HepG2 (cell line): ENCODE results near the gene TPCN2. TPM values are rescaled to one million over a fixed set of nuclear protein-coding genes. Genes with fewer than 3 reads are reported as not detected.
A peak's percentile ranks its signal among the peaks of the same experiment; 100 is the strongest.

Source experiments
- ATAC-seq: fragments of 200-7000 bp; cut with Tn5 transposase; 3 replicates; pipeline ENCODE4 v1.9.1; 2020; ENCODE audit warnings: mild to moderate bottlenecking, moderate library complexity
- BruUV-seq: library from RNA; stranded (reverse); fragments of 400-500 nt; replicated peaks from 2 replicates; lab custom pipeline; 2021; lab: Mats Ljungman, UMichigan
- CTCF ChIA-PET: fragments of 300-600 bp; formaldehyde crosslinking; extraction: SDS; loops from one replicate; lab custom pipeline; 2021; ENCODE audit warnings: low total read pairs, inconsistent platforms, low intra/inter-chr PET ratio; lab: Yijun Ruan, JAX
- POLR2A ChIA-PET: fragments of 350-600 bp; sonication (Branson Sonifier 250); formaldehyde crosslinking; loops from one replicate; lab custom pipeline; 2020; ENCODE audit warnings: antibody characterized with exemption, inconsistent platforms; lab: Yijun Ruan, JAX
- DNase-seq: peaks from one replicate; pipeline ENCODE4 v3.0.0-alpha.2; 2015; ENCODE audit warnings: low spot score
- FAIRE-seq: peaks from 3 replicates; lab custom pipeline; 2011; peaks lifted over from hg19 to GRCh38; lab: Jason Lieb, UNC
- H2AFZ ChIP-seq: one replicate; pipeline ENCODE4 v1.6.1; 2011; ENCODE audit warnings: low read length, inconsistent platforms
- H3K27ac ChIP-seq: fragments of 300-600 bp; 3 replicates; pipeline ENCODE4 v1.8.0; 2011; ENCODE audit warnings: mixed run types, mild to moderate bottlenecking, mixed read lengths, low read length, inconsistent platforms; ENCODE audit not compliant: insufficient read depth; ENCODE audit errors: extremely low read length
- H3K27me3 ChIP-seq, 2 experiments: fragments of 200-600 bp in 1 of 2; 2 replicates in 1 of 2; 3 replicates in 1 of 2; pipeline versions ENCODE4 v1.6.0 to v1.8.0; 2011; ENCODE audit warnings: low read length in 2 of 2, mild to moderate bottlenecking in 2 of 2, moderate library complexity in 2 of 2, inconsistent platforms in 1 of 2; ENCODE audit not compliant: insufficient read depth in 2 of 2, control insufficient read depth in 1 of 2
- H3K36me3 ChIP-seq, 2 experiments: fragments of 200-600 bp in 1 of 2; replicated peaks in 1 of 2; 2 replicates in 1 of 2; 3 replicates in 1 of 2; pipeline versions ENCODE4 v1.5.1 to v1.8.0; 2011; ENCODE audit warnings: low read length in 2 of 2, inconsistent platforms in 1 of 2; ENCODE audit not compliant: insufficient read depth in 2 of 2, control insufficient read depth in 1 of 2
- H3K4me1 ChIP-seq: 2 replicates; pipeline ENCODE4 v1.5.1; 2012; ENCODE audit warnings: low read length, inconsistent platforms; ENCODE audit not compliant: insufficient read depth
- H3K4me2 ChIP-seq: 2 replicates; pipeline ENCODE4 v1.6.0; 2011; ENCODE audit warnings: low read depth, low read length, inconsistent platforms
- H3K4me3 ChIP-seq, 3 experiments: fragments of 200-600 bp in 1 of 3; sonication (generic), shearing (Covaris generic) in 1 of 3; replicated peaks in 1 of 3; 2 replicates each; pipeline ENCODE4 v1.5.1; 2011 to 2016; ENCODE audit warnings: low read length in 3 of 3, inconsistent platforms in 2 of 3, low read depth in 2 of 3, mild to moderate bottlenecking in 2 of 3, control low read depth in 1 of 3, mixed read lengths in 1 of 3; ENCODE audit not compliant: insufficient read depth in 1 of 3
- H3K79me2 ChIP-seq: one replicate; pipeline ENCODE4 v1.6.1; 2011; ENCODE audit warnings: low read length, inconsistent platforms; ENCODE audit not compliant: insufficient read depth
- H3K9ac ChIP-seq: 2 replicates; pipeline ENCODE4 v1.6.0; 2011; ENCODE audit warnings: mild to moderate bottlenecking, low read depth, low read length, inconsistent platforms; ENCODE audit not compliant: insufficient read depth
- H3K9me3 ChIP-seq: 2 replicates; pipeline ENCODE4 v1.5.1; 2012; ENCODE audit warnings: mild to moderate bottlenecking, low read length
- H4K20me1 ChIP-seq: 2 replicates; pipeline ENCODE4 v1.6.0; 2011; ENCODE audit warnings: inconsistent platforms, mild to moderate bottlenecking, low read length, moderate library complexity; ENCODE audit not compliant: insufficient read depth
- CC2D1A ChIP-seq: sonication (generic); formaldehyde crosslinking; IDR thresholded peaks from 2 replicates; pipeline ENCODE4 v1.8.1; 2023; ENCODE audit warnings: mild to moderate bottlenecking, missing genetic modification reagents
- DMAP1 ChIP-seq: IDR thresholded peaks from 2 replicates; pipeline ENCODE4 v1.6.1; 2016
- LBX2 ChIP-seq: sonication (generic); formaldehyde crosslinking; IDR thresholded peaks from 2 replicates; pipeline ENCODE4 v1.5.0; 2020; ENCODE audit warnings: missing genetic modification reagents, mild to moderate bottlenecking, borderline replicate concordance
- RAD51 ChIP-seq: fragments of 450-650 bp; IDR thresholded peaks from 2 replicates; pipeline ENCODE4 v1.6.1; 2016; ENCODE audit warnings: borderline replicate concordance
- SIX4 ChIP-seq: sonication (generic); formaldehyde crosslinking; IDR thresholded peaks from 2 replicates; pipeline ENCODE4 v1.4.0; 2020; ENCODE audit warnings: missing genetic modification reagents
- SMAD1 ChIP-seq: sonication (generic); formaldehyde crosslinking; IDR thresholded peaks from 2 replicates; pipeline ENCODE4 v1.4.0; 2020; ENCODE audit warnings: missing genetic modification reagents, low read depth, mild to moderate bottlenecking, borderline replicate concordance
- SMAD9 ChIP-seq: sonication (generic); formaldehyde crosslinking; IDR thresholded peaks from 2 replicates; pipeline ENCODE4 v1.5.1; 2020; ENCODE audit warnings: mild to moderate bottlenecking, missing genetic modification reagents
- SNRNP70 ChIP-seq: fragments of 200-400 bp; formaldehyde crosslinking; IDR thresholded peaks from 2 replicates; pipeline ENCODE4 v1.6.1; 2017; ENCODE audit warnings: mild to moderate bottlenecking, low read depth, low read length, moderate library complexity
- USF2 ChIP-seq, 2 experiments: sonication (generic) in 1 of 2; formaldehyde crosslinking in 1 of 2; IDR thresholded peaks; 2 replicates each; pipeline versions ENCODE4 v1.5.1 to v1.6.1; 2011 to 2020; ENCODE audit warnings: borderline replicate concordance in 1 of 2, low read depth in 1 of 2, low read length in 1 of 2, mild to moderate bottlenecking in 1 of 2, missing genetic modification reagents in 1 of 2, moderate library complexity in 1 of 2
- ZBTB10 ChIP-seq: sonication (generic); formaldehyde crosslinking; IDR thresholded peaks from 2 replicates; pipeline ENCODE4 v1.4.0; 2020; ENCODE audit warnings: missing genetic modification reagents, borderline replicate concordance
- ZNF512 ChIP-seq: sonication (generic); formaldehyde crosslinking; IDR thresholded peaks from 2 replicates; pipeline ENCODE4 v1.4.0; 2020; ENCODE audit warnings: mild to moderate bottlenecking, missing genetic modification reagents
- ZNF644 ChIP-seq: IDR thresholded peaks from 2 replicates; pipeline ENCODE4 v1.6.1; 2016; ENCODE audit warnings: low read depth
- WGBS: methylation state at CpG from one replicate; pipeline ENCODE4 v1.1.6; 2017; ENCODE audit warnings: low lambda C conversion rate; 5-methylcytosine and 5-hydroxymethylcytosine counted together
- in situ Hi-C: cut with HindIII; loops from 2 replicates; pipeline ENCODE4 v1.10.0; 2017; ENCODE audit warnings: low pct_unique_long_range_greater_than_20kb; ENCODE audit not compliant: extremely low pct_ligation_motif_present
- intact Hi-C: fragments of 100-400 bp; cut with micrococcal nuclease; formaldehyde crosslinking; loops from one replicate; pipeline ENCODE4 v1.10.0; 2022; ENCODE audit not compliant: unreplicated experiment
- polyA plus RNA-seq, 8 experiments: library from polyadenylated mRNA; depleted of rRNA in 3 of 8; stranded (reverse) in 7 of 8; unstranded in 1 of 8; fragments of >200 nt; fragmentation: Illumina TruSeq in 4 of 8; extraction: Trizol in 4 of 8; gene quantifications; 2 replicates each; pipeline versions ENCODE4 v1.2.1 to v1.2.3, GENCODE V29; 2011 to 2016; ENCODE audit warnings: low read depth in 4 of 8, missing spikeins in 1 of 8, mixed read lengths in 1 of 8; ENCODE audit not compliant: insufficient read depth in 1 of 8
- total RNA-seq, 5 experiments: library from RNA; depleted of rRNA; stranded (reverse); fragments of >200 nt; fragmentation: Illumina TruSeq; extraction: Trizol; gene quantifications; 2 replicates each; pipeline ENCODE4 v1.2.3, GENCODE V29; 2016; ENCODE audit warnings: low read depth in 1 of 5

TPCN2 gene
- total and polyA plus RNA-seq, 2 of the 13 experiments (the other 11 are each of a cell fraction or from before 2014, with no cell fraction given), result 5.6 to 5.9 TPM

- Histone ChIP-seq H3K4me1 (peaks cover 13% of the 10 kb centered on the region), H2AFZ (no peak overlapping the region), H3K4me3 (no peak overlapping the region), H4K20me1 (no peaks in the 10 kb centered on the region), H3K9me3 (peaks cover 3% of the 10 kb centered on the region; the same call in 1 of the 2 replicates)
- no TSS peak for BruUV-seq
- intact Hi-C loops, result no loop called here
- in situ Hi-C loops, result no loop called here
- FAIRE-seq (no peak), DNase-seq (no peak)
- ChIA-PET CTCF (no interaction called here), POLR2A (interaction anchor here (1.5 kb wide), 1 partner anchor 15 kb away, joined by 4 read pairs; no protein-coding TSS in a partner anchor)
- TF ChIP-seq RAD51, result peak; percentile 48; the same call in 1 of the 2 replicates
- no peak for TF ChIP-seq CC2D1A (CRISPR knock-in tag)
- peak; percentile 31; the same call in 1 of the 2 replicates for TF ChIP-seq USF2 (IDR thresholded peaks at IDR 0.05; ENCODE audit: low read depth, low read length)
- TF ChIP-seq USF2 (CRISPR knock-in tag; IDR thresholded peaks at IDR 0.05; ENCODE audit: borderline replicate concordance), result no peak
- no peak for TF ChIP-seq SNRNP70
- no peak for TF ChIP-seq SIX4 (CRISPR knock-in tag)
- no peak for TF ChIP-seq SMAD1 (CRISPR knock-in tag)
- TF ChIP-seq ZNF512 (CRISPR knock-in tag), result no peak
- no peak for TF ChIP-seq SMAD9
- TF ChIP-seq ZNF644 (CRISPR knock-in tag), result no peak
- TF ChIP-seq LBX2 (CRISPR knock-in tag), result no peak
- TF ChIP-seq ZBTB10, result no peak
- no peak for TF ChIP-seq DMAP1
- TF ChIP-seq, all 625 proteins: peak for 2
- H3K9ac ChIP-seq, result no peak overlapping the region
- no peak for ATAC-seq
- peaks cover 0 to 5% of the 10 kb centered on the region in 2 experiments; a peak in 1 of 5 replicates for H3K27me3 ChIP-seq
- no peak overlapping the region for H3K4me2 ChIP-seq
- WGBS, result 43% methylated on average over 2 of the region's 2 CpGs
- H3K27ac ChIP-seq, result no peak overlapping the region
- H3K79me2 ChIP-seq, result no peaks in the 10 kb centered on the region
- no peaks in the 10 kb centered on the region for H3K36me3 ChIP-seq
These were observed 94.2 kb downstream of the TPCN2 start for GRCh38 chr11:69142895-69143294.
